HG02623 (cell line): ENCODE data around the gene MS4A13.
"Not testable (repeated sequence)": the region's sequence is repeated elsewhere in the genome, so short reads cannot be mapped to it uniquely, and the experiment has no call there.

Experiments
- ATAC-seq: cut with Tn5 transposase; IDR thresholded peaks from one replicate; pipeline ENCODE4 v1.9.1; 2021; ENCODE audit warnings: moderate library complexity; ENCODE audit not compliant: unreplicated experiment

Gene MS4A13

GRCh38 chr11:60530454-60531100 is 15.4 kb downstream of the MS4A13 start:
- ATAC-seq: no peak

- not testable (repeated sequence) for ATAC-seq
These were observed 17.2 kb downstream of the MS4A13 start for GRCh38 chr11:60532383-60532782.

- not testable (repeated sequence) for ATAC-seq
These were observed 23.4 kb downstream of the MS4A13 start for GRCh38 chr11:60538627-60539026.

DNA sequence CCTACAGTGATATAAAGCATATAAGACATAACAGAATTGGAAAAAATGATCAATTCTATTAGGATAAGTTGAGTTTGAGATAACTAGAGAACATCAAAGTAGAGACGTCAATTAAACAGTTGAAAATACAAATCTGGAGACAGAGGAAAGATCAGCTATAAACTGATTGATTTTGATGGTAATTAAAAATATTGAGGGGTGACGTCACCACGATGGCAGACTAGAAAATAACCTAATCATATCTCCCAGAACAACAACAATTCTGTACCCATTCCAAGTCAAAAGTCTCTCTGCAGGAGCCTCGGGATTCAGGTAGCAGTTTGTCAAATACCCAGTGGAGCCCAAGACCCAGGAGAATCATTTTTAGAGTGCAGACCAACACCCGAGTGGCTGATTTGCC is 28.9 kb downstream of the MS4A13 start:
- no peak for ATAC-seq

DNA sequence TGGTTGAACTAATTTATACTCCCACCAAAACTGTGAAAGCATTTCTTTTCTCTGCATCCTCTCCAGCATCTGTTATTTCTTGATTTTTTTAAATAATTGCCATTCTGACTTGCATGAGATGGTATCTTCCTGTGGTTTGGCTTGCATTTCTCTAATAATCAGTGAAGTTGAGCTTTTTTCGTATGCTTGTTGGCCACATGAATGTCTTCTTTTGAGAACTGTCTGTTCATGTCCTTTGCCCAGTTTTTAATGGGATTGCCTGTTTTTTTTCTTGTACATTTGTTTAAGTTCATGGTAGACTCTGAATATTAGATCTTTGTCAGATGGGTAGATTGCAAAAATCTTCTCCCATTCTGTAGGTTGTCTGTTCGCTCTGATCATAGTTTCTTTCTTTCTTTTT is 46.1 kb downstream of the MS4A13 start:
- no peak for ATAC-seq

GRCh38 chr11:60563553-60564235 is 48.5 kb downstream of the MS4A13 start:
- ATAC-seq: no peak

GRCh38 chr11:60566776-60567175 is 51.6 kb downstream of the MS4A13 start:
- no peak for ATAC-seq

DNA sequence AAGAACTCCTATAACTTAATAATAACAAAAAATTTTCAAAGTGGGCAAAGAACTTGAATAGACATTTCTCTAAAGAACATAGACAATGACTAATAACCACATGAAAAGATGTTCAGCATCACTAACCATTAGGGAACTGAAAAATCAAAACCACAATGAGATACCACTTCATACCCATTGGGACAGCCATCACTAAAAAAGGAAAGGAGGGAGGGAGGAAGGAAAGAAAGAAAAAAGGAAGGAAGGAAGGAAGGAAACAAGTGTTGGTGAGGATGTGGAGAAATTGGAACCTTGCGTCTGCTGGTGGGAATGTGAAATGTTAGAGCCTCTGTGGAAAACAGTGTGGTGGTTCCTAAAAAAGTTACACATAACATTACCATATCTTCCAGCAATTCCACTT is 55.8 kb downstream of the MS4A13 start:
- ATAC-seq: no peak

- no peak for ATAC-seq
These were observed 74.4 kb downstream of the MS4A13 start for GRCh38 chr11:60589611-60590010.
